Activated CD4-positive, alpha-beta memory T cell treated with anti-CD3 and anti-CD28 coated beads for 36 hours (primary cell): ENCODE data around the gene CCDC117. TPM values are rescaled to one million over a fixed set of nuclear protein-coding genes. Genes with fewer than 3 reads are reported as not detected.

Experiments
- CTCF ChIA-PET: fragments of 350-600 bp; sonication (Branson Sonifier 250); formaldehyde crosslinking; loops from one replicate; lab custom pipeline; 2021; ENCODE audit warnings: antibody characterized with exemption, inconsistent platforms; lab: Charles Lee
- POLR2A ChIA-PET: fragments of 350-600 bp; sonication (Branson Sonifier 250); formaldehyde crosslinking; loops from one replicate; lab custom pipeline; 2021; ENCODE audit warnings: antibody characterized with exemption; lab: Charles Lee
- DNase-seq: peaks from one replicate; pipeline ENCODE4 v3.0.0-alpha.2; 2020
- H3K27ac Mint-ChIP-seq: one replicate; pipeline ENCODE4 v1.8.0; 2021; ENCODE audit warnings: mixed read lengths
- H3K27me3 Mint-ChIP-seq: one replicate; pipeline ENCODE4 v1.8.0; 2021; ENCODE audit warnings: mixed read lengths
- H3K36me3 Mint-ChIP-seq: one replicate; pipeline ENCODE4 v1.8.0; 2021; ENCODE audit warnings: mixed read lengths
- H3K4me1 Mint-ChIP-seq: one replicate; pipeline ENCODE4 v1.8.0; 2021; ENCODE audit warnings: low read depth, mixed read lengths
- H3K4me3 Mint-ChIP-seq: one replicate; pipeline ENCODE4 v1.8.0; 2021; ENCODE audit warnings: mild to moderate bottlenecking, mixed read lengths
- H3K9me3 Mint-ChIP-seq: one replicate; pipeline ENCODE4 v1.8.0; 2021; ENCODE audit warnings: mixed read lengths
- intact Hi-C: fragments of 100-400 bp; cut with micrococcal nuclease; formaldehyde crosslinking; loops from one replicate; pipeline ENCODE4 v1.15.1; 2023
- total RNA-seq, 2 experiments: library from RNA; stranded (reverse); gene quantifications; one replicate each; pipeline ENCODE4 v1.2.3, GENCODE V29; 2021

The CCDC117 gene
- total RNA-seq, 2 experiments from 2014 or later: 27.7 to 31.6 TPM

DNA sequence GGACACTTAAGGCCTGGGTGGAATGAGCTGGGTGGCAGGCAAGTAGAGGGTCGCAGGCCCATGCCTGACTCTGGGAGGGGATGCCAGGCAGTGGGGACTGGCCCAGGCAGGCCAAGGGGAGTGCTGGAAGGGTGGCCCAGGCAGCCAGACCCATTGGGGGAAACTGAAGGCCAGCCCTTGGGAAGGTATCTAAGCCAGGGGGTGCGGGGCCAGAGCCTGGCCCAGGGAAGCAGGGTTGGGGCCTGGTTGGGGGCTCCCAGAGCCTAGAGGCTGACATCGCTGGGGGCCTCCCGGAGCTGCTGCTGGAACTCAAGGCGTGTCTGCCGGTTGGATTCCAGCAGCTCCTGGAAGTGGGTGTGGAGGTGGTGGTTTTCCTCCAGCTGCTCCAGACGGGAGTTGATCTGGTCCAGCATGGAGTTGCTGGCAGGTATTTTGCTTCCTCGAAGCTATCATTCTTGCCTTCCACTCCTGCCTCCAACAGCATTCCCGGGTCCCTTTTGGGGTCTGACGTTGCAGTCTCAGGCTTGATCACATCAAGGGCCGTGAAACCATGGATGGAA is 63.2 kb downstream of the CCDC117 start:
- Mint-ChIP-seq H3K9me3 (no peaks in the 10 kb centered on the region), H3K4me1 (peaks cover 2% of the 10 kb centered on the region), H3K27me3 (no peaks in the 10 kb centered on the region), H3K27ac (no peak overlapping the region), H3K36me3 (peaks cover 1% of the 10 kb centered on the region), H3K4me3 (no peak overlapping the region)
- POLR2A ChIA-PET: no interaction called here
- CTCF ChIA-PET: interaction anchor here (2.0 kb wide), 2 partner anchors 203 to 205 kb away, joined by 5 to 7 read pairs; no protein-coding TSS in a partner anchor
- DNase-seq: no peak
- intact Hi-C loops: no loop called here

DNA sequence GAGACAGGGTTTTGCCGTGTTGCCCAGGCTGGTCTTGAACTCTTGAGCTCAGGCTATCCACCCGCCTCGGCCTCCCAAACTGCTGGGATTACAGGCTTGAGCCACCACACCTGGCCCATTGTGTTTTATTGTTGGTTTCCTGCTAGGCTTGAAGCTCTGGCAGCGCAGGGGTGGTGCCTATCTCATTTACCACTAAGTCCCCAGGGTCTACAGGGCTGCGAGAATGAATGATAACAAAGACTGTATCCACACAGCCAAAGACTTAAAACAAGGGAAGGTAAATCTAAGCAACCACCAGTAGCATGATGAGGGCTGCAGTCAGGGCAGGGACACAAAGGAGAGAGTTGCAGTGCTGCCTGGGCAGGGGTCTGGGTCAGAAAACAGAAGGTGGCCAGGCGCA is 65.1 kb downstream of the CCDC117 start:
- ChIA-PET POLR2A (no interaction called here), CTCF (interaction anchor here (1.7 to 2.0 kb wide), 2 partner anchors 9 to 202 kb away, joined by 4 to 7 read pairs; no protein-coding TSS in a partner anchor)
- no peak overlapping the region for H3K4me3 Mint-ChIP-seq
- H3K27ac Mint-ChIP-seq: no peak overlapping the region
- peaks cover 2% of the 10 kb centered on the region for H3K4me1 Mint-ChIP-seq
- no peak for DNase-seq
- H3K9me3 Mint-ChIP-seq: no peaks in the 10 kb centered on the region
- H3K27me3 Mint-ChIP-seq: no peaks in the 10 kb centered on the region
- intact Hi-C loops: no loop called here
- H3K36me3 Mint-ChIP-seq: no peaks in the 10 kb centered on the region

Other genes starting within 250 kb of the CCDC117 start
- under 1 TPM; 0.59 to 0.80 TPM for gene TTC28, start 92.9 kb upstream of the CCDC117 start, total RNA-seq
- 10 to 100 TPM; 30.0 to 36.0 TPM for gene CHEK2, start 30.9 kb upstream of the CCDC117 start, total RNA-seq
- gene HSCB, start 30.7 kb upstream of the CCDC117 start, total RNA-seq: 10 to 100 TPM; 16.5 to 18.1 TPM
- 100 to 1,000 TPM; 128 to 132 TPM for gene XBP1, start 27.9 kb downstream of the CCDC117 start, total RNA-seq
- 1 to 10 TPM; 1.3 to 1.5 TPM for gene ZNRF3, start 110.9 kb downstream of the CCDC117 start, total RNA-seq